Esophagus squamous epithelium (tissue), 4 donors: Measurements from ENCODE around the gene NPSR1.

Experiments
- POLR2A ChIP-seq, 4 donors: fragments of 450-650 bp; IDR thresholded peaks; one replicate each; pipeline ENCODE4 v1.6.1; 2017; ENCODE audit warnings: antibody characterized with exemption in 4 of 4, mild to moderate bottlenecking in 4 of 4, moderate library complexity in 3 of 4
- TF ChIP-seq, protein P1 (sequence below), 6 experiments: fragments of 450-650 bp in 4 of 6; fragments of 200-600 bp in 2 of 6; sonication (generic) in 2 of 6; IDR thresholded peaks; one replicate each; pipeline ENCODE4 v1.5.1; 2016 to 2019; ENCODE audit warnings: antibody characterized with exemption in 6 of 6, mild to moderate bottlenecking in 4 of 6, moderate library complexity in 4 of 6

DNA sequence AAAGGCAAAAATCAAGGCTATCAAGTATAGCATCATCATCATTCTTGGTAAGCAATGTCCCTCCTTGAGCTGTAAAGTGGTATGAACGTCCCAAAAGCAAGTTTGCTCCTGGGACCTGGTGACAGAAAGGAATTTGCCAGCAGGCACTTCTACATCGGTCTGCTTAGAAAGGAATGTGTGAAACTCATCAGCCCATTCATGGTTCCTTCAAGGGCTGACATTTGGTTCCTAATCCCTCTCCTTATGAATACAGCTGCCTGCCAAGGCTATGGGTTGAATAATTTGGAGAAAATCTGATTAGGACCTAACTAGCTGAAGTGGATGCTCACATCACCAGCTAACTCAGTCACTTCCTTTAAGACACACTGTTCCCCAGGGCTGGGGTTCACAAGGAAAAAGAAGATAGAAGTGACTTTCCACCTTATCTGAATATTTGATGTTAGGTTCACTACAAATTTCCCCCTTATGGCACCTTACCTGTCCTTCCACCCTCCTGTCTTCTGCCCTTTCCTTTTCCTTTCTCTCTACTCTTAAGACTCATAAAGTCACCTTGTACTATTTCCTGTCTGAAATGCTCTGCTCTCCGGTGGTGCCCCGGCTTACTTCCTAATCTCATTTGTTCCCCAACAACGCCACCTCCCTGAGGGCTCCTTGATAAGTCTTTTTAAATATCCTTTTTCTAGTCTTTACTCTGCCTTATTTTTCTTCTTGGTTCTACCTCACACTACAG lies 187.1 kb downstream of the NPSR1 start:
- TF ChIP-seq POLR2A (IDR thresholded peaks at IDR 0.05): no peak
- TF ChIP-seq, protein P1, sequence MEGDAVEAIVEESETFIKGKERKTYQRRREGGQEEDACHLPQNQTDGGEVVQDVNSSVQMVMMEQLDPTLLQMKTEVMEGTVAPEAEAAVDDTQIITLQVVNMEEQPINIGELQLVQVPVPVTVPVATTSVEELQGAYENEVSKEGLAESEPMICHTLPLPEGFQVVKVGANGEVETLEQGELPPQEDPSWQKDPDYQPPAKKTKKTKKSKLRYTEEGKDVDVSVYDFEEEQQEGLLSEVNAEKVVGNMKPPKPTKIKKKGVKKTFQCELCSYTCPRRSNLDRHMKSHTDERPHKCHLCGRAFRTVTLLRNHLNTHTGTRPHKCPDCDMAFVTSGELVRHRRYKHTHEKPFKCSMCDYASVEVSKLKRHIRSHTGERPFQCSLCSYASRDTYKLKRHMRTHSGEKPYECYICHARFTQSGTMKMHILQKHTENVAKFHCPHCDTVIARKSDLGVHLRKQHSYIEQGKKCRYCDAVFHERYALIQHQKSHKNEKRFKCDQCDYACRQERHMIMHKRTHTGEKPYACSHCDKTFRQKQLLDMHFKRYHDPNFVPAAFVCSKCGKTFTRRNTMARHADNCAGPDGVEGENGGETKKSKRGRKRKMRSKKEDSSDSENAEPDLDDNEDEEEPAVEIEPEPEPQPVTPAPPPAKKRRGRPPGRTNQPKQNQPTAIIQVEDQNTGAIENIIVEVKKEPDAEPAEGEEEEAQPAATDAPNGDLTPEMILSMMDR (IDR thresholded peaks at IDR 0.05): no peak
